ENCODE data around the gene UPK2.

DNA sequence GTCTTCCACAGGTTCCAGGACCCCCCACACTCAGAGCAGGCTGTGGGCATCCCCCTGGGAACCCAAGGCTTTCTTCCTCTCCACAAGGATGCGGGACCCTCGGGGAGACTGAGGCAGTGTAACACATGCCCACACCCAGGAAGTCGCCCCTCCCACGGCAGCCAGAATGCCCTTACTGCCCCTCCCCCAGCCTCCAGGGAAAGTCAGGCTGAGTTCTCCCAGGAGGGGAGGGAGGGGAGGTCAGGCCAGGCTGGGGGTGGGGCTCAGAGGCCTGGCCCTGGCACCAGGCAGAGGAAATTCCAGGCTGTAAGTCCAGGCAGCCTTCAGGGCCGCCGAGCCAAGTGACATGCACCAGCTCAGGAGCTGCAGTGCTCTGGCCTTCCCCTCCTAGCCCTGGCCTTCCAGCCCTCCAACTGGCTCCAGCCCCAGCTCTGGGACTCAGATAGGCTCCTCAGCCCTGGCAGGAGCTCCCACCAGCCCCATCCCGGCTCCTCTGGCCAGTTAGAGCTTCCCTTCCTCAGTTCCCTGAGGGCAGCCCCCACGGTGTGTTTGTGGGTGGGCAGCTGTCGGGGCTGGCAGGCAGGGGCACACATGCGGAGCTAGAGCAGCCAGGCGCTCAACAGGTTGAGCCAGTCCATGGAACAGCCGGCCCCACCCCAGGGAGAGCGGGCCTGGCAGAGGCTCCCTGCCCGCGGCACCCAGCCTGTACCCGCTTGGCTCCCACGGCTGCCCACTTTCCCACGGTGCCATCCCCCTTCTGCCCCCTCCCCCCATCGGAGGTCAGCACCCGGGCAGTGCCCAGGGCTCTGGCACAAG, 34.0 kb upstream of the UPK2 start:
- TF ChIP-seq, protein P1, sequence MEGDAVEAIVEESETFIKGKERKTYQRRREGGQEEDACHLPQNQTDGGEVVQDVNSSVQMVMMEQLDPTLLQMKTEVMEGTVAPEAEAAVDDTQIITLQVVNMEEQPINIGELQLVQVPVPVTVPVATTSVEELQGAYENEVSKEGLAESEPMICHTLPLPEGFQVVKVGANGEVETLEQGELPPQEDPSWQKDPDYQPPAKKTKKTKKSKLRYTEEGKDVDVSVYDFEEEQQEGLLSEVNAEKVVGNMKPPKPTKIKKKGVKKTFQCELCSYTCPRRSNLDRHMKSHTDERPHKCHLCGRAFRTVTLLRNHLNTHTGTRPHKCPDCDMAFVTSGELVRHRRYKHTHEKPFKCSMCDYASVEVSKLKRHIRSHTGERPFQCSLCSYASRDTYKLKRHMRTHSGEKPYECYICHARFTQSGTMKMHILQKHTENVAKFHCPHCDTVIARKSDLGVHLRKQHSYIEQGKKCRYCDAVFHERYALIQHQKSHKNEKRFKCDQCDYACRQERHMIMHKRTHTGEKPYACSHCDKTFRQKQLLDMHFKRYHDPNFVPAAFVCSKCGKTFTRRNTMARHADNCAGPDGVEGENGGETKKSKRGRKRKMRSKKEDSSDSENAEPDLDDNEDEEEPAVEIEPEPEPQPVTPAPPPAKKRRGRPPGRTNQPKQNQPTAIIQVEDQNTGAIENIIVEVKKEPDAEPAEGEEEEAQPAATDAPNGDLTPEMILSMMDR (IDR thresholded peaks at IDR 0.05; ENCODE audit: low read depth, low read length, poor library complexity, severe bottlenecking): no peak
- TF ChIP-seq EZH2phosphoT487 (IDR thresholded peaks at IDR 0.05; ENCODE audit: borderline replicate concordance, low read length): no peak

Measured in DOHH2 (cell line).